Ramos (cell line): ENCODE measurements around the gene DMPK.

ENCODE experiments used
- in situ Hi-C: fragments of 300-500 bp; cut with MboI; formaldehyde crosslinking; loops from one replicate; pipeline ENCODE4 v1.14.3; 2022; ENCODE audit warnings: low sequenced_read_pairs; ENCODE audit not compliant: unreplicated experiment

DMPK gene

GRCh38 chr19:45782162-45782691, at the start of gene DMPK:
DMPK (minus strand) TSS chr19:45782490; CDS start chr19:45782352, 138 bp downstream.
- in situ Hi-C loops = no loop called here

GRCh38 chr19:45828945-45829344, 46.7 kb upstream of the DMPK start:
- in situ Hi-C loops = no loop called here

- in situ Hi-C loops = no loop called here
These were observed 46.2 kb upstream of the DMPK start for GRCh38 chr19:45828523-45828922.

- in situ Hi-C loops = no loop called here
These were observed 45.3 kb upstream of the DMPK start for GRCh38 chr19:45827459-45828093.

GRCh38 chr19:45826934-45827333, 44.6 kb upstream of the DMPK start:
- in situ Hi-C loops = no loop called here

- in situ Hi-C loops = no loop called here
These were observed 43.9 kb upstream of the DMPK start for GRCh38 chr19:45825917-45826893.

- in situ Hi-C loops = no loop called here
These were observed 42.9 kb upstream of the DMPK start for GRCh38 chr19:45825263-45825605.

- in situ Hi-C loops = no loop called here
These were observed 42.4 kb upstream of the DMPK start for GRCh38 chr19:45824531-45825262.

- in situ Hi-C loops = no loop called here
These were observed 41.8 kb upstream of the DMPK start for GRCh38 chr19:45824041-45824471.

- in situ Hi-C loops = no loop called here
These were observed 40.9 kb upstream of the DMPK start for GRCh38 chr19:45823182-45823581.

GRCh38 chr19:45822716-45823115, 40.4 kb upstream of the DMPK start:
- in situ Hi-C loops = no loop called here

GRCh38 chr19:45821570-45821969, 39.3 kb upstream of the DMPK start:
- in situ Hi-C loops = no loop called here

GRCh38 chr19:45821103-45821521, 38.8 kb upstream of the DMPK start:
- in situ Hi-C loops = no loop called here

GRCh38 chr19:45820413-45821102, 38.3 kb upstream of the DMPK start:
- in situ Hi-C loops = no loop called here

- in situ Hi-C loops = no loop called here
These were observed 37.5 kb upstream of the DMPK start for GRCh38 chr19:45819769-45820168.

- in situ Hi-C loops = no loop called here
These were observed 35.5 kb upstream of the DMPK start for GRCh38 chr19:45817725-45818301.

- in situ Hi-C loops = no loop called here
These were observed 34.9 kb upstream of the DMPK start for GRCh38 chr19:45817010-45817724.

GRCh38 chr19:45816236-45817009, 34.1 kb upstream of the DMPK start:
- in situ Hi-C loops = no loop called here
